Right lobe of liver (tissue), 4 donors: ENCODE results near the gene CNIH3.

Source experiments
- CTCF ChIP-seq, 4 donors: fragments of 200-600 bp in 3 of 4; fragments of 450-650 bp in 1 of 4; IDR thresholded peaks; one replicate each; pipeline versions ENCODE4 v1.5.1 to v1.8.0; 2016 to 2022; ENCODE audit warnings: antibody characterized with exemption in 4 of 4, mild to moderate bottlenecking in 2 of 4
- POLR2A ChIP-seq: fragments of 450-650 bp; IDR thresholded peaks from one replicate; pipeline ENCODE4 v1.6.1; 2017; ENCODE audit warnings: antibody characterized with exemption, mild to moderate bottlenecking
- donor health status: DM: no; HTN: no; CAD: no.
- donor health status: DM: no; HTN: no; CAD: no.
- donor health status: DM: no; HTN: yes; CAD: no.

GRCh38 chr1:224745924-224746323, 129.8 kb downstream of the CNIH3 start:
- TF ChIP-seq CTCF (IDR thresholded peaks at IDR 0.05) (no peak), POLR2A (no peak)
